Neural cell (in vitro differentiated cells): ENCODE data around the gene VEPH1. TPM values are rescaled to one million over a fixed set of nuclear protein-coding genes. Genes with fewer than 3 reads are reported as not detected.

ENCODE experiments used
- H2AFZ ChIP-seq: fragments of 200-600, 300-800 bp; sonication (generic), shearing (Covaris generic); 2 replicates; pipeline ENCODE4 v1.6.0; 2014; ENCODE audit warnings: low read depth, mild to moderate bottlenecking, antibody characterized with exemption, low read length, moderate library complexity
- H3F3A ChIP-seq: fragments of 200-600 bp; shearing (Covaris generic); 2 replicates; pipeline ENCODE4 v1.6.1; 2016; ENCODE audit warnings: mild to moderate bottlenecking, moderate library complexity, mixed read lengths, antibody characterized with exemption, low read length; ENCODE audit not compliant: insufficient read depth, poor library complexity, severe bottlenecking
- H3K27ac ChIP-seq: fragments of 200-600, 300-800 bp; sonication (generic), shearing (Covaris generic); 2 replicates; pipeline ENCODE4 v1.5.1; 2014; ENCODE audit warnings: mild to moderate bottlenecking, low read length, moderate library complexity
- H3K27me3 ChIP-seq: fragments of 300-800, 200-600 bp; sonication (generic), shearing (Covaris generic); 2 replicates; pipeline ENCODE4 v1.6.0; 2014; ENCODE audit warnings: mild to moderate bottlenecking, low read depth, low read length, moderate library complexity; ENCODE audit not compliant: insufficient read depth
- H3K36me3 ChIP-seq: fragments of 300-800, 200-600 bp; sonication (generic), shearing (Covaris generic); 2 replicates; pipeline ENCODE4 v1.5.1; 2014; ENCODE audit warnings: mild to moderate bottlenecking, antibody characterized with exemption, low read length, moderate library complexity; ENCODE audit not compliant: insufficient read depth
- H3K4me2 ChIP-seq: fragments of 300-800, 200-600 bp; sonication (generic), shearing (Covaris generic); 2 replicates; pipeline ENCODE4 v1.6.0; 2014; ENCODE audit warnings: mild to moderate bottlenecking, low read length
- H3K4me3 ChIP-seq: fragments of 300-800, 200-600 bp; sonication (generic), shearing (Covaris generic); 2 replicates; pipeline ENCODE4 v1.5.1; 2014; ENCODE audit warnings: mild to moderate bottlenecking, low read length, moderate library complexity
- H3K79me2 ChIP-seq: fragments of 200-600 bp; shearing (Covaris generic); replicated peaks from 2 replicates; pipeline ENCODE4 v1.6.0; 2014; ENCODE audit warnings: mild to moderate bottlenecking, low read length, moderate library complexity; ENCODE audit not compliant: insufficient read depth
- H3K9ac ChIP-seq: fragments of 300-800, 200-600 bp; sonication (generic), shearing (Covaris generic); 2 replicates; pipeline ENCODE4 v1.6.1; 2016; ENCODE audit warnings: mild to moderate bottlenecking, low read length, mixed read lengths
- H3K9me2 ChIP-seq: fragments of 200-600 bp; shearing (Covaris generic); 2 replicates; pipeline ENCODE4 v1.6.1; 2016; ENCODE audit warnings: mild to moderate bottlenecking, low read length, mixed read lengths; ENCODE audit not compliant: insufficient read depth
- H3K9me3 ChIP-seq: fragments of 200-600, 300-800 bp; sonication (generic), shearing (Covaris generic); 2 replicates; pipeline ENCODE4 v1.6.1; 2016; ENCODE audit warnings: mild to moderate bottlenecking, mixed run types, low read length, moderate library complexity, mixed read lengths
- H4K20me1 ChIP-seq: fragments of 200-600 bp; shearing (Covaris generic); 2 replicates; pipeline ENCODE4 v1.6.1; 2016; ENCODE audit warnings: mild to moderate bottlenecking, mixed run types; ENCODE audit not compliant: insufficient read depth
- EP300 ChIP-seq: fragments of 450-650 bp; conservative IDR thresholded peaks from 2 replicates; pipeline ENCODE4 v1.6.1; 2014; ENCODE audit warnings: antibody characterized with exemption, mild to moderate bottlenecking, moderate library complexity; ENCODE audit not compliant: poor library complexity, severe bottlenecking
- EZH2 ChIP-seq: fragments of 200-600, 300-800 bp; shearing (Covaris generic), sonication (generic); IDR thresholded peaks from 2 replicates; pipeline ENCODE4 v1.6.1; 2014; ENCODE audit warnings: antibody characterized with exemption, low read length, borderline replicate concordance, mild to moderate bottlenecking; ENCODE audit not compliant: insufficient read depth, poor library complexity, severe bottlenecking
- MXI1 ChIP-seq: fragments of 450-650 bp; conservative IDR thresholded peaks from 2 replicates; pipeline ENCODE4 v1.6.1; 2014; ENCODE audit warnings: antibody characterized with exemption, mild to moderate bottlenecking; ENCODE audit not compliant: poor library complexity, severe bottlenecking
- POLR2AphosphoS5 ChIP-seq: IDR thresholded peaks from 2 replicates; pipeline ENCODE4 v1.6.1; 2012
- RAD21 ChIP-seq: fragments of 450-650 bp; conservative IDR thresholded peaks from 2 replicates; pipeline ENCODE4 v1.6.1; 2014; ENCODE audit warnings: antibody characterized with exemption, mild to moderate bottlenecking, moderate library complexity
- SMC3 ChIP-seq: fragments of 450-650 bp; conservative IDR thresholded peaks from 2 replicates; pipeline ENCODE4 v1.6.1; 2014; ENCODE audit warnings: antibody characterized with exemption, mild to moderate bottlenecking, moderate library complexity; ENCODE audit not compliant: poor library complexity
- TAF1 ChIP-seq: IDR thresholded peaks from 2 replicates; pipeline ENCODE4 v1.6.1; 2012; ENCODE audit warnings: low read depth
- polyA plus RNA-seq: library from polyadenylated mRNA; depleted of rRNA; stranded (reverse); fragments of >200 nt; gene quantifications from 2 replicates; pipeline ENCODE4 v1.2.3, GENCODE V29; 2014
- TF ChIP-seq, protein P1 (sequence below): IDR thresholded peaks from 2 replicates; pipeline ENCODE4 v1.6.1; 2012; ENCODE audit warnings: borderline replicate concordance
- TF ChIP-seq, protein P2 (sequence below): fragments of 450-650 bp; IDR thresholded peaks from 2 replicates; pipeline ENCODE4 v1.5.1; 2014; ENCODE audit warnings: antibody characterized with exemption, mild to moderate bottlenecking, moderate library complexity; ENCODE audit not compliant: poor library complexity, severe bottlenecking

Gene VEPH1
- polyA plus RNA-seq, 1 donor from 2014 or later: 0.89 TPM

DNA sequence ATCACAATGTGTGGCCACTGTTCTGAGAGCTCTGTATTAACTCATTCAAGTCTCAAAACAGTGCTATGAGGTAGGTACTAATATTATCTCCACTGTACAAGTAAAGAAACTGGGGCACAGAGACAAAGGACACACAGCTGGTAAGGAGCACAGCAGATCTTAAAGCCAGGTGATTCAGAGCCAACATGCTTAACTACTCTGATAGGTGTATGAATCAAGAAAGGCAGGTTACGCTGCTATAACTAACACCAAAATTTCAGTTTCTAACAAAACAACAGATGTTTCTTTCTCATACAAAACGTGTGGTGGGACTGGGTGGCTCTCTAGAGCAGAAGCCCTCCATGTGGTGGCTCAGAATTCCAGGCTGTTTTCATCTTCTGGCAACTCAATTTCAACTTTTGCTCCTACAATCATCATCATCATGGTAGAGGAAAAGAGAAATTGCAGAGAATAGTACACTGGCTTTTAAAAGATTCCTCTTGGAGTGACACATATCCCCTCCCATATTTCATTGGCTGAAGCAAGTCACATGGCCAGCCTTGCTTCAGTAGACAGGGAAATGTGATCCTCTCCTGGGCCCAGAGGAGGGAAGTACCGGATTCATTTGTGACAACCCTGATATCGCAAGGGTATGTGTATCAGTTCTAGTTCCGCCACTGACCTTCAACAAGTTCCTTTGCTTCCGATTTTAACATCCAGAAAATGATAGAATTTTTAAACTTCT, 192.7 kb downstream of the VEPH1 start:
- Histone ChIP-seq H4K20me1 (no peaks in the 10 kb centered on the region), H3K27me3 (no peaks in the 10 kb centered on the region), H3F3A (no peaks in the 10 kb centered on the region), H3K9me3 (no peaks in the 10 kb centered on the region), H3K4me2 (no peak overlapping the region), H3K9me2 (no peaks in the 10 kb centered on the region), H3K36me3 (no peaks in the 10 kb centered on the region), H3K9ac (no peak overlapping the region), H2AFZ (no peak overlapping the region), H3K79me2 (no peaks in the 10 kb centered on the region), H3K4me3 (no peak overlapping the region), H3K27ac (no peak overlapping the region)
- TF ChIP-seq SMC3 (no peak), EZH2 (no peak), EP300 (no peak), MXI1 (no peak), TAF1 (no peak), POLR2AphosphoS5 (no peak), RAD21 (no peak)
- TF ChIP-seq, protein P1, sequence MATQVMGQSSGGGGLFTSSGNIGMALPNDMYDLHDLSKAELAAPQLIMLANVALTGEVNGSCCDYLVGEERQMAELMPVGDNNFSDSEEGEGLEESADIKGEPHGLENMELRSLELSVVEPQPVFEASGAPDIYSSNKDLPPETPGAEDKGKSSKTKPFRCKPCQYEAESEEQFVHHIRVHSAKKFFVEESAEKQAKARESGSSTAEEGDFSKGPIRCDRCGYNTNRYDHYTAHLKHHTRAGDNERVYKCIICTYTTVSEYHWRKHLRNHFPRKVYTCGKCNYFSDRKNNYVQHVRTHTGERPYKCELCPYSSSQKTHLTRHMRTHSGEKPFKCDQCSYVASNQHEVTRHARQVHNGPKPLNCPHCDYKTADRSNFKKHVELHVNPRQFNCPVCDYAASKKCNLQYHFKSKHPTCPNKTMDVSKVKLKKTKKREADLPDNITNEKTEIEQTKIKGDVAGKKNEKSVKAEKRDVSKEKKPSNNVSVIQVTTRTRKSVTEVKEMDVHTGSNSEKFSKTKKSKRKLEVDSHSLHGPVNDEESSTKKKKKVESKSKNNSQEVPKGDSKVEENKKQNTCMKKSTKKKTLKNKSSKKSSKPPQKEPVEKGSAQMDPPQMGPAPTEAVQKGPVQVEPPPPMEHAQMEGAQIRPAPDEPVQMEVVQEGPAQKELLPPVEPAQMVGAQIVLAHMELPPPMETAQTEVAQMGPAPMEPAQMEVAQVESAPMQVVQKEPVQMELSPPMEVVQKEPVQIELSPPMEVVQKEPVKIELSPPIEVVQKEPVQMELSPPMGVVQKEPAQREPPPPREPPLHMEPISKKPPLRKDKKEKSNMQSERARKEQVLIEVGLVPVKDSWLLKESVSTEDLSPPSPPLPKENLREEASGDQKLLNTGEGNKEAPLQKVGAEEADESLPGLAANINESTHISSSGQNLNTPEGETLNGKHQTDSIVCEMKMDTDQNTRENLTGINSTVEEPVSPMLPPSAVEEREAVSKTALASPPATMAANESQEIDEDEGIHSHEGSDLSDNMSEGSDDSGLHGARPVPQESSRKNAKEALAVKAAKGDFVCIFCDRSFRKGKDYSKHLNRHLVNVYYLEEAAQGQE: no peak
- TF ChIP-seq, protein P2, sequence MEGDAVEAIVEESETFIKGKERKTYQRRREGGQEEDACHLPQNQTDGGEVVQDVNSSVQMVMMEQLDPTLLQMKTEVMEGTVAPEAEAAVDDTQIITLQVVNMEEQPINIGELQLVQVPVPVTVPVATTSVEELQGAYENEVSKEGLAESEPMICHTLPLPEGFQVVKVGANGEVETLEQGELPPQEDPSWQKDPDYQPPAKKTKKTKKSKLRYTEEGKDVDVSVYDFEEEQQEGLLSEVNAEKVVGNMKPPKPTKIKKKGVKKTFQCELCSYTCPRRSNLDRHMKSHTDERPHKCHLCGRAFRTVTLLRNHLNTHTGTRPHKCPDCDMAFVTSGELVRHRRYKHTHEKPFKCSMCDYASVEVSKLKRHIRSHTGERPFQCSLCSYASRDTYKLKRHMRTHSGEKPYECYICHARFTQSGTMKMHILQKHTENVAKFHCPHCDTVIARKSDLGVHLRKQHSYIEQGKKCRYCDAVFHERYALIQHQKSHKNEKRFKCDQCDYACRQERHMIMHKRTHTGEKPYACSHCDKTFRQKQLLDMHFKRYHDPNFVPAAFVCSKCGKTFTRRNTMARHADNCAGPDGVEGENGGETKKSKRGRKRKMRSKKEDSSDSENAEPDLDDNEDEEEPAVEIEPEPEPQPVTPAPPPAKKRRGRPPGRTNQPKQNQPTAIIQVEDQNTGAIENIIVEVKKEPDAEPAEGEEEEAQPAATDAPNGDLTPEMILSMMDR: no peak

DNA sequence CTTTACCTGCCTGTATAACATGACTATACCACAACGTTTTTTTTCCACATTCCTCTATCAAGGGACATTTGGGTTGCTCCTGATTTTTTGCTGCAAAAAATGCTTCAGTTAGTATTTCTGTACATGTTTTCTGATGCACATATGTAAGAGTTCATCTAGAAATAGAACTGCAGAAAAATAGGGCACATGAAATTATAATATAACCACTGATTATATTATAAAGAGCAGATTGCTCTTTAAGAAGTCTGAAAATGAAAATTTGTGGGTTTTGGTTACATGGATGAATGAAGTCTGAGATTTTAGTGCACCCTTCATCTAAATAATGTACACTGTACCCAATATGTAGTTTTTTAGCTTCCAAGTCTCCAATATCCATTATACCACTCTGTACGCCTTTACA, 196.7 kb downstream of the VEPH1 start:
- no peaks in the 10 kb centered on the region for H3K79me2 ChIP-seq
- no peak overlapping the region for H3K4me3 ChIP-seq
- H3F3A ChIP-seq: no peaks in the 10 kb centered on the region
- no peak overlapping the region for H2AFZ ChIP-seq
- H3K9me2 ChIP-seq: no peaks in the 10 kb centered on the region
- no peaks in the 10 kb centered on the region for H3K36me3 ChIP-seq
- no peaks in the 10 kb centered on the region for H3K9me3 ChIP-seq
- no peak overlapping the region for H3K4me2 ChIP-seq
- TF ChIP-seq MXI1: no peak
- TF ChIP-seq EZH2: no peak
- TF ChIP-seq RAD21: no peak
- TF ChIP-seq SMC3: no peak
- no peaks in the 10 kb centered on the region for H4K20me1 ChIP-seq
- no peak overlapping the region for H3K27ac ChIP-seq
- no peaks in the 10 kb centered on the region for H3K27me3 ChIP-seq
- H3K9ac ChIP-seq: no peak overlapping the region
